ENCODE measurements around the gene VEGFC.

DNA sequence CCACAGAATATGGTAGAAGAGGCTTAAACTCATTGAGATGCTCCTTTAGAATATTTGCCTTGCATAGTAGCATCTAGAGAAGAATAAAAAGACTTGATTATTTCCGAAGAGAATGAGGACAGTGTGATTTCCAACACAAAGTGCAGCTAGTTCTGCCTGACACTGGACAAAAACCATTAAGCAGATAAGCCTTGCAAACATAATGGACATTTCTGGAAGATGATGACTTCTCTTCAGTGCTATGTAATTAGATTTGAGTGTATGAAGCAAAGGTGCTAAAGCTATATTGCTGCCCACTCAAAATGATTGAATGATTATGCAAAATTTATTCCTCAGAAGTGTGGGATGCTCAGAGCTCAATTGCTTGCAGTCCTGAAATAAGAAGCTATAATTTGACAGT lies 156.4 kb downstream of the VEGFC start:
- TF ChIP-seq GATA2 (CRISPR knock-in tag; IDR thresholded peaks at IDR 0.05) (no peak), EP300 (IDR thresholded peaks at IDR 0.05; ENCODE audit: borderline replicate concordance in 1 of 2, low read depth in 1 of 2, low read length in 1 of 2) (no peak), MAX (IDR thresholded peaks at IDR 0.05; ENCODE audit: low read depth) (no peak), CTCF (IDR thresholded peaks at IDR 0.05) (no peak), TEAD4 (IDR thresholded peaks at IDR 0.05; ENCODE audit: borderline replicate concordance, insufficient read depth) (no peak), EZH2phosphoT487 (IDR thresholded peaks at IDR 0.05; ENCODE audit: borderline replicate concordance, low read depth) (no peak), CHD2 (IDR thresholded peaks at IDR 0.05; ENCODE audit: low read length, partially characterized antibody) (no peak), TCF12 (IDR thresholded peaks at IDR 0.05) (no peak), USF1 (IDR thresholded peaks at IDR 0.05; ENCODE audit: borderline replicate concordance, low read depth) (no peak), REST (IDR thresholded peaks at IDR 0.05; ENCODE audit: low read depth, low read length) (no peak), PBX3 (IDR thresholded peaks at IDR 0.05) (no peak), SIN3A (IDR thresholded peaks at IDR 0.05; ENCODE audit: borderline replicate concordance, low read depth, low read length) (no peak)
- TF ChIP-seq, protein P1, sequence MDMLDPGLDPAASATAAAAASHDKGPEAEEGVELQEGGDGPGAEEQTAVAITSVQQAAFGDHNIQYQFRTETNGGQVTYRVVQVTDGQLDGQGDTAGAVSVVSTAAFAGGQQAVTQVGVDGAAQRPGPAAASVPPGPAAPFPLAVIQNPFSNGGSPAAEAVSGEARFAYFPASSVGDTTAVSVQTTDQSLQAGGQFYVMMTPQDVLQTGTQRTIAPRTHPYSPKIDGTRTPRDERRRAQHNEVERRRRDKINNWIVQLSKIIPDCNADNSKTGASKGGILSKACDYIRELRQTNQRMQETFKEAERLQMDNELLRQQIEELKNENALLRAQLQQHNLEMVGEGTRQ (IDR thresholded peaks at IDR 0.05; ENCODE audit: borderline replicate concordance, low read depth, low read length), result no peak

Measured in SK-N-SH (cell line).